HG02884 (cell line): ENCODE data around the gene DGKH.
"Not testable (repeated sequence)": the region's sequence is repeated elsewhere in the genome, so short reads cannot be mapped to it uniquely, and the experiment has no call there.

ENCODE experiments used
- ATAC-seq: cut with Tn5 transposase; IDR thresholded peaks from one replicate; pipeline ENCODE4 v1.9.1; 2021; ENCODE audit warnings: mild to moderate bottlenecking, moderate library complexity; ENCODE audit not compliant: unreplicated experiment

The DGKH gene

GRCh38 chr13:42112864-42113263, 64.4 kb downstream of the DGKH start:
- ATAC-seq = no peak

- ATAC-seq = no peak
These were observed 65.0 kb downstream of the DGKH start for GRCh38 chr13:42113478-42113877.

GRCh38 chr13:42114278-42114677, 65.8 kb downstream of the DGKH start:
- no peak for ATAC-seq

- ATAC-seq = no peak
These were observed 66.5 kb downstream of the DGKH start for GRCh38 chr13:42114912-42115311.

GRCh38 chr13:42116225-42116624, 67.8 kb downstream of the DGKH start:
- no peak for ATAC-seq

- ATAC-seq = no peak
These were observed 70.6 kb downstream of the DGKH start for GRCh38 chr13:42119041-42119440.

GRCh38 chr13:42119875-42120274, 71.4 kb downstream of the DGKH start:
- ATAC-seq = no peak

GRCh38 chr13:42123600-42123999, 75.2 kb downstream of the DGKH start:
- ATAC-seq = no peak

- no peak for ATAC-seq
These were observed 76.6 kb downstream of the DGKH start for GRCh38 chr13:42125046-42125445.

- ATAC-seq = no peak
These were observed 78.6 kb downstream of the DGKH start for GRCh38 chr13:42127047-42127446.

- ATAC-seq = no peak
These were observed 80.6 kb downstream of the DGKH start for GRCh38 chr13:42129033-42129432.

- no peak for ATAC-seq
These were observed 88.1 kb downstream of the DGKH start for GRCh38 chr13:42136518-42136917.

GRCh38 chr13:42137856-42138537, 89.5 kb downstream of the DGKH start:
- peak; percentile 74 for ATAC-seq

- ATAC-seq = no peak
These were observed 92.0 kb downstream of the DGKH start for GRCh38 chr13:42140494-42140893.

GRCh38 chr13:42141052-42141451, 92.6 kb downstream of the DGKH start:
- not testable (repeated sequence) for ATAC-seq

GRCh38 chr13:42146359-42146758, 97.9 kb downstream of the DGKH start:
- ATAC-seq = no peak

- ATAC-seq = no peak
These were observed 100.1 kb downstream of the DGKH start for GRCh38 chr13:42148538-42148937.

GRCh38 chr13:42149136-42149535, 100.7 kb downstream of the DGKH start:
- no peak for ATAC-seq

GRCh38 chr13:42151781-42152180, 103.3 kb downstream of the DGKH start:
- no peak for ATAC-seq

- no peak for ATAC-seq
These were observed 104.0 kb downstream of the DGKH start for GRCh38 chr13:42152495-42152894.

GRCh38 chr13:42153199-42154113, 105.0 kb downstream of the DGKH start:
- ATAC-seq = no peak

- no peak for ATAC-seq
These were observed 106.8 kb downstream of the DGKH start for GRCh38 chr13:42155251-42155650.
